ENCODE measurements around the gene ATG9B.

Gene ATG9B

DNA sequence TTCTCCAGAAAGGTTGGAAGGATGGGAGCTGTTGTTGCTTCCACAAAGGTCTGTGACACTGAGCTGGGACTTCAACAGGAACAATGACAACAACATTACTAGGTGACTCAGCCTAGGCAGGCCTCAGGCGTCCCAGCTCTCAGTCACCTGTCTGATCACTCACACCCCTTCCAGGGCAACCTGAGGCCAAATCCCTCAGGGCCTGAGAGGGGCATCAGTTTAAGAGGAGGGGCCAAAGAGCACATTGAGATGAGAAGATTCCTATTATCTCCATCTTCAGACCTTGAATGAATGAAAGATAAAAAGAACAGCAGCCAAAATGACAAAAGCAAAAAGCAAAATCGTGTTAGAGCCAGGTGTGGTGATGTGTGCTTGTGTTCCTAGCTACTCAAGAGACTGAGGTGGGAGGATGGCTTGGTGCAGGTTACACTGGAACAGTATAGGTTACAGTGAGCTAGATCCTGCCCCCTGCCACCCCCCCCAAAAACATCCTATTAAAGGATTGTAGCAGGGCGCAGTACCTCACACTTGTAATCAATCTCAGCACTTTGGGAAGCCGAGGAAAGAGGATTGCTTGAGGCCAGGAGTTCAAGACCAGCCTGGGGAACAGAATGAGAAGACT, at the start of gene ATG9B:
TSS of gene ATG9B (minus strand) at position 60 of the 622 bp plus-strand sequence. CDS start 71 bp downstream, outside the sequence.
- DNase-seq (ENCODE audit: low spot score): no peak

DNA sequence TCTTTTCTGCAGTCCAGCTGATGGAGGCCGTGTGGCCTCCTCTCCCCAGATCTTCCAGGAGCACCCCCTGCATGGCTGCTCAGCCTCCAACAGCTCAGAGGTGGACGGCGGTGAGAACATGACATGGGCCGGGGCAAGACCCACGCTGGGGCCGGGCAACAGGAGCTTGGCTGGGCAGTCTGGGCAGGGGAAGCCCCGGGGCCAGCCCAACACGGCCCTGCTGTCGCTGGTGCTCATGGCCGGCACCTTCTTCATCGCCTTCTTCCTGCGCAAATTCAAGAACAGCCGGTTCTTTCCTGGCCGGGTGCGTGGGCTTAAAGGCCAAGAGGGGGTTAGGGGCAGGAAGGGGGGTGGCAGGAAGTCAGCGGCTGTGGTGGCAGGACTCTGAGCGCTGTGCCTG, 49.7 kb upstream of the ATG9B start:
- DNase-seq (ENCODE audit: low spot score): no peak

- DNase-seq (ENCODE audit: low spot score): no peak
Observed at GRCh38 chr7:151071032-151071866, 47.0 kb upstream of the ATG9B start.

DNA sequence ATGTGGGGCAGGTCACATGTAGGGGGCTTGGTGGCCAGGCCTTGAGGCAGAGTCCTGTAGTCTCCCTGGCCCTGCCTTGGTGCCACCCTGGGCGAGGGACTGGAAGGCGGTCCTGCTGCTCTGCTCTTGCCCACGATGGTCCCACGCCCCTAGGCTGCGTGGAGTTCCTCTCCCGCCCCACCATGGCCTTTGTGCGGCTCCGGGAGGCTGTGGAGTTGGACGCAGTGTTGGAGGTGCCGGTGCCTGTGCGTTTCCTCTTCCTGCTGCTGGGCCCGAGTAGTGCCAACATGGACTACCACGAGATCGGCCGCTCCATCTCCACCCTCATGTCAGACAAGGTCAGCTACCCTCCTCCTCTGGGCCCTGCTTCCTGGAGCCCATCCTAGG, 46.3 kb upstream of the ATG9B start:
- no peak for DNase-seq (ENCODE audit: low spot score)

- no peak for DNase-seq (ENCODE audit: low spot score)
Observed at GRCh38 chr7:151069841-151070573, 45.7 kb upstream of the ATG9B start.

GRCh38 chr7:151068069-151068773, 43.9 kb upstream of the ATG9B start:
- DNase-seq (ENCODE audit: low spot score): no peak

GRCh38 chr7:151066273-151066974, 42.1 kb upstream of the ATG9B start:
- no peak for DNase-seq (ENCODE audit: low spot score)

DNA sequence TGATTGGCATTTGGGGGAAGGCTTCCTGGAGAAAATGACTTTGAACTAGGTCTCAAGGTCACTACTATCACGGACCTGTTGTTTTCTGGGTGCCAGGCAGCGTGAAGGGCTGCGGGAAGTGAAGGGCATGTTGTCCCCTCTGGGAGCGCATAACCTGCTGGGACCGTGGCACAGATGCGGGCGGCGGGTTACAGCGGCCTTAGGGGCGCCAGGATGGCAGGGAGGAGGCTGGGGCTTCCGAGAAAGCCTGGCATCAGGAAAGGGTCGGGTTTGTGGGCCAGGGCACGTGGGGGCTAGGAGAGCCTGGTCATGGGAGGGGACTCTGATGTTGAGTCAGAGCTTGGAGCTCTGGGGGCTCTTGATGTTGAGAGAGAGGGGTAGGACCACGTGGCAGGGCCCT, 41.2 kb upstream of the ATG9B start:
- no peak for DNase-seq (ENCODE audit: low spot score)

DNA sequence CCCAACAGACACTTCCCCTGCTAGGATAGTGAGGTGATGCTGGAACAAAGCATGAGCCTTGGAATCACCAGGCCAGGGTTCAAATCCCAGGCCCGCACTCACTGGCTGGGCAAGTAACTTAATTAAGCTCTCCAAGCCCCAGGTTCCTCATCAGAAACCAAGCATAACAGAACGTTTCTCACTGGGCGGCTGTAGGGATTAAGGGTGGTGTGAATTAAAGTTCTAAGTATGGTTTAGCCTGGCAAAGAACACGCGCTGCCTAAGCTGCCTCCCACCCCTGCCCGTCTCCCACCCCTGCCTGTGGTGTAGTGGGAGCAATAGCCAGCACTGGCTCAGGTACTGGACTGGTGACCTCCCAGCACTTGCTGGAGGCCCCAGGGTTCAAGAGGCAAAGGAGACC, 40.7 kb upstream of the ATG9B start:
- no peak for DNase-seq (ENCODE audit: low spot score)

DNA sequence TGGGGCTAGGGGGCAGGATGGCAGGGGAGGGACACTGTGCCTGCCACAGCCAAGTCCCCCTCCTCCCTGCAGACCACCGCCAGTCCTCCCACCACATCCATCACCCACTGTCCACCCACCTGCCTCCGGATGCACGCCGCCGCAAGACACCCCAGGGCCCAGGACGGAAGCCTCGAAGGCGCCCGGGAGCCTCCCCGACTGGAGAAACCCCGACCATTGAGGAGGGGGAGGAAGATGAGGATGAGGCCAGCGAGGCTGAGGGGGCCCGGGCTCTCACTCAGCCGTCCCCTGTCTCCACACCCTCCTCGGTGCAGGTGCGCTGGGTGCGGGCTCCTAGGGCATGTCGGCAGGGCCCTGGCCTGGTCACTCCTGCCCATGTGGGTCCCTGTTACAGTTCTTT, 40.2 kb upstream of the ATG9B start:
- no peak for DNase-seq (ENCODE audit: low spot score)

GRCh38 chr7:151063212-151063561, 38.9 kb upstream of the ATG9B start:
- peak; percentile 53 for DNase-seq (ENCODE audit: low spot score)

- peak; percentile 100 for DNase-seq (ENCODE audit: low spot score)
Observed at GRCh38 chr7:151062399-151063211, 38.3 kb upstream of the ATG9B start.

- peak; percentile 45 for DNase-seq (ENCODE audit: low spot score)
Observed at GRCh38 chr7:151062111-151062398, 37.8 kb upstream of the ATG9B start.

DNA sequence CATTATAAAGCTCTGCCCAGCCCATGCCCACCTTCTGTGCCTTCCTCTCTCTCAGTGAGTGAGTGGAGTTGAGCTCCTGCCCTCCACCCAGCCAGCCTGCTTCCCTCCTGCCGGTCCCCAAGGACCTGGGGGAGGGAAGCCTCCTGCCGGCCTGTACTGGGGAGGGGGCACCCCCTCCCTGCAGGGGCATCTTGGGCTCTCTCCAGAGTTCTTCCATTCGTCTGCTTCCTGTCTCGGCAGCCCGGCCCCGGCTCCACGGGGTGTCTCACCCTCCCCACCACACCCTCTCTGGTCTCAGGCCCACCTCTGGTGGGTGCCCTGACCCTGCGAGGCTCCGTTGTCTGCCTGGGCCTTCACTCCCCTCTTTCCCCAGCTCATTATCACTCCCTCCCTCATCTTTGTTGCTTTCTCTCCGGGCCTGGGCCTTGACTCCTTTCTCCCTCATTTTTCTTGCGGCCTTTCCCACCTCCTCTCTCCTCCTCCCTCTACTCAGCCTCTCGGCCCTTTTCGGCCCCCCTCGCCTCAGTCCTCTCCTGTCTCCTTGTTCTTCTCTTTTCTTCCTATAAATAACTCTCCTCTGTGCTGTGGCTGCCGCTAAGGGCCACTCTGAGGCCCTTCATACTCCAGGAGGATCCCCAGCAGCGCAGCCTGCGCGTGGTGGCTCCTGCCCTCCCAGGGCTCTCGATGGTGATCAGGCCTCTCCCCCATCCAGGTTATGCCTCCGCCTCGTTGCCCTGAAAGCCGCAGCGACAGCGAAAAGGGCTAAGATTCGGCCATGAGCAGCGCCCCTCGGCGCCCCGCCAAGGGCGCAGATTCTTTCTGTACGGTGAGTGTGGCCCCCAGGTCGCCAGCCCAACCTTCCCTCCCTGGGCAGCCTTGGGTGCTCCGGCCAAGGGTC, 37.2 kb upstream of the ATG9B start:
- no peak for DNase-seq (ENCODE audit: low spot score)

GRCh38 chr7:151060416-151061212, 36.3 kb upstream of the ATG9B start:
- DNase-seq (ENCODE audit: low spot score): peak; percentile 45

- no peak for DNase-seq (ENCODE audit: low spot score)
Observed at GRCh38 chr7:151060113-151060415, 35.8 kb upstream of the ATG9B start.

- peak; percentile 95 for DNase-seq (ENCODE audit: low spot score)
Observed at GRCh38 chr7:151059367-151060112, 35.2 kb upstream of the ATG9B start, which contains the start of gene SLC4A2. SLC4A2 (plus strand) TSS chr7:151059589; CDS start chr7:151061988, 2,399 bp downstream.

GRCh38 chr7:151058781-151059366, 34.6 kb upstream of the ATG9B start:
- no peak for DNase-seq (ENCODE audit: low spot score)
